H1 (cell line): ENCODE results near the gene HECTD4. TPM values are rescaled to one million over a fixed set of nuclear protein-coding genes. Genes with fewer than 3 reads are reported as not detected.

Source experiments
- CTCF ChIA-PET: fragments of 300-600 bp; sonication (Branson Sonifier 250); formaldehyde crosslinking; loops from one replicate; lab custom pipeline; 2021; ENCODE audit not compliant: partially characterized antibody; lab: Charles Lee
- POLR2A ChIA-PET: fragments of 300-600 bp; sonication (Branson Sonifier 250); formaldehyde crosslinking; loops from one replicate; lab custom pipeline; 2021; ENCODE audit warnings: inconsistent platforms; ENCODE audit not compliant: partially characterized antibody; lab: Charles Lee
- DNase-seq, 2 experiments: peaks; one replicate each; pipeline versions ENCODE4 v3.0.0 to v3.0.0-alpha.2; 2010 to 2022; ENCODE audit warnings: low spot score in 2 of 2, low read depth in 1 of 2, mixed read lengths in 1 of 2
- FAIRE-seq: peaks from 2 replicates; lab custom pipeline; 2011; peaks lifted over from hg19 to GRCh38; lab: Jason Lieb, UNC
- H2AFZ ChIP-seq: 2 replicates; pipeline ENCODE4 v1.8.1; 2012; ENCODE audit warnings: low read length, inconsistent platforms
- H2AK5ac ChIP-seq: 2 replicates; pipeline ENCODE4 v1.6.1; 2013; ENCODE audit warnings: low read depth, low read length
- H2BK120ac ChIP-seq: replicated peaks from 2 replicates; pipeline ENCODE3; 2013; ENCODE audit warnings: low read depth, low read length, inconsistent platforms
- H2BK12ac ChIP-seq: 2 replicates; pipeline ENCODE4 v1.6.1; 2013; ENCODE audit warnings: low read depth, low read length
- H2BK15ac ChIP-seq: 2 replicates; pipeline ENCODE4 v1.6.1; 2013; ENCODE audit warnings: low read length
- H2BK20ac ChIP-seq: 2 replicates; pipeline ENCODE4 v1.6.1; 2013; ENCODE audit warnings: low read length
- H2BK5ac ChIP-seq: 2 replicates; pipeline ENCODE4 v1.6.1; 2013; ENCODE audit warnings: low read depth, low read length
- H3K14ac ChIP-seq: 2 replicates; pipeline ENCODE4 v1.6.1; 2013; ENCODE audit warnings: inconsistent platforms; ENCODE audit not compliant: insufficient read length
- H3K18ac ChIP-seq: 2 replicates; pipeline ENCODE4 v1.6.1; 2013; ENCODE audit warnings: low read length; ENCODE audit errors: extremely low read depth
- H3K23ac ChIP-seq: 2 replicates; pipeline ENCODE4 v1.6.1; 2013; ENCODE audit warnings: inconsistent platforms; ENCODE audit not compliant: insufficient read length
- H3K23me2 ChIP-seq: 2 replicates; pipeline ENCODE4 v1.6.1; 2013; ENCODE audit warnings: low read depth, low read length
- H3K27ac ChIP-seq: 2 replicates; pipeline ENCODE4 v1.6.1; 2011; ENCODE audit warnings: low read depth, low read length, inconsistent platforms
- H3K27me3 ChIP-seq, 4 experiments: replicated peaks in 1 of 4; 1 replicate in 1 of 4; 2 replicates in 3 of 4; pipeline versions ENCODE4 v1.6.1 to v1.8.1; 2011 to 2013; ENCODE audit warnings: low read length in 3 of 4, mild to moderate bottlenecking in 3 of 4, inconsistent platforms in 2 of 4, mixed read lengths in 2 of 4, moderate library complexity in 1 of 4; ENCODE audit not compliant: control insufficient read depth in 3 of 4, insufficient read depth in 3 of 4; ENCODE audit errors: extremely low read depth in 1 of 4
- H3K36me3 ChIP-seq, 4 experiments: 2 replicates each; pipeline versions ENCODE4 v1.6.1 to v1.8.1; 2011 to 2013; ENCODE audit warnings: mild to moderate bottlenecking in 4 of 4, low read length in 3 of 4, moderate library complexity in 2 of 4, control low read depth in 1 of 4, inconsistent platforms in 1 of 4; ENCODE audit not compliant: insufficient read depth in 4 of 4, control insufficient read depth in 2 of 4
- H3K4ac ChIP-seq: replicated peaks from 2 replicates; pipeline ENCODE3; 2013; ENCODE audit warnings: low read length, low read depth, mixed read lengths, inconsistent platforms; ENCODE audit not compliant: insufficient read length
- H3K4me1 ChIP-seq, 4 experiments: replicated peaks in 1 of 4; 1 replicate in 1 of 4; 2 replicates in 3 of 4; pipeline versions ENCODE4 v1.6.1 to v1.8.1; 2011 to 2013; ENCODE audit warnings: low read length in 3 of 4, inconsistent platforms in 2 of 4, mixed read lengths in 1 of 4; ENCODE audit not compliant: insufficient read depth in 4 of 4, control insufficient read depth in 3 of 4
- H3K4me2 ChIP-seq, 2 experiments: 2 replicates each; pipeline versions ENCODE4 v1.6.1 to v1.8.1; 2011 to 2013; ENCODE audit warnings: low read depth in 2 of 2, low read length in 2 of 2, control low read depth in 1 of 2, inconsistent platforms in 1 of 2, mild to moderate bottlenecking in 1 of 2; ENCODE audit not compliant: insufficient read depth in 1 of 2
- H3K4me3 ChIP-seq, 4 experiments: fragments of 200-600, 300-600 bp in 1 of 4; sonication (generic), shearing (Covaris generic), sonication (Bioruptor Twin) in 1 of 4; 2 replicates each; pipeline versions ENCODE4 v1.5.1 to v1.8.1; 2011 to 2016; ENCODE audit warnings: low read length in 4 of 4, low read depth in 3 of 4, control low read depth in 2 of 4, inconsistent platforms in 2 of 4, mild to moderate bottlenecking in 2 of 4, mixed read lengths in 1 of 4, moderate library complexity in 1 of 4; ENCODE audit not compliant: insufficient read depth in 2 of 4; ENCODE audit errors: extremely low read depth in 1 of 4
- H3K56ac ChIP-seq: replicated peaks from 2 replicates; pipeline ENCODE3; 2013; ENCODE audit warnings: low read depth, mild to moderate bottlenecking, mixed read lengths, low read length, inconsistent platforms; ENCODE audit not compliant: insufficient read length
- H3K79me1 ChIP-seq: 2 replicates; pipeline ENCODE4 v1.6.1; 2013; ENCODE audit warnings: low read depth, low read length, control low read depth
- H3K79me2 ChIP-seq, 2 experiments: 2 replicates each; pipeline versions ENCODE4 v1.6.1 to v1.8.1; 2012 to 2013; ENCODE audit warnings: low read length in 2 of 2, mild to moderate bottlenecking in 2 of 2, inconsistent platforms in 1 of 2; ENCODE audit not compliant: insufficient read depth in 2 of 2, control insufficient read depth in 1 of 2
- H3K9ac ChIP-seq, 4 experiments: replicated peaks in 1 of 4; 1 replicate in 1 of 4; 2 replicates in 3 of 4; pipeline versions ENCODE4 v1.6.1 to v1.8.1; 2011 to 2013; ENCODE audit warnings: low read depth in 3 of 4, low read length in 3 of 4, control low read depth in 2 of 4, mild to moderate bottlenecking in 2 of 4, moderate library complexity in 2 of 4, inconsistent platforms in 1 of 4; ENCODE audit errors: extremely low read depth in 1 of 4
- H3K9me3 ChIP-seq, 2 experiments: 2 replicates each; pipeline versions ENCODE4 v1.6.1 to v1.8.1; 2012 to 2013; ENCODE audit warnings: mild to moderate bottlenecking in 2 of 2, moderate library complexity in 2 of 2, control low read depth in 1 of 2, inconsistent platforms in 1 of 2, low read depth in 1 of 2, low read length in 1 of 2, mixed read lengths in 1 of 2; ENCODE audit not compliant: insufficient read depth in 2 of 2
- H4K20me1 ChIP-seq, 2 experiments: replicated peaks in 1 of 2; 2 replicates each; pipeline versions ENCODE3 to v1.8.1; 2011 to 2013; ENCODE audit warnings: inconsistent platforms in 2 of 2, low read length in 2 of 2, mild to moderate bottlenecking in 1 of 2; ENCODE audit not compliant: insufficient read depth in 2 of 2, control insufficient read depth in 1 of 2
- H4K5ac ChIP-seq: 2 replicates; pipeline ENCODE4 v1.6.1; 2013; ENCODE audit warnings: low read length, low read depth, mixed read lengths, inconsistent platforms; ENCODE audit not compliant: insufficient read length
- H4K8ac ChIP-seq: 2 replicates; pipeline ENCODE4 v1.8.0; 2013; ENCODE audit warnings: mild to moderate bottlenecking, moderate library complexity, low read length, inconsistent platforms; ENCODE audit not compliant: insufficient read depth; ENCODE audit errors: extremely low read depth
- H4K91ac ChIP-seq: replicated peaks from 2 replicates; pipeline ENCODE3; 2013; ENCODE audit warnings: low read length, mixed read lengths, inconsistent platforms; ENCODE audit not compliant: insufficient read length
- BRCA1 ChIP-seq: IDR thresholded peaks from 2 replicates; pipeline ENCODE4 v1.6.1; 2012; ENCODE audit warnings: low read depth, low read length, improper control_type of control experiment
- CBX5 ChIP-seq: fragments of 300-800, 300-1000 bp; sonication (generic); IDR thresholded peaks from 2 replicates; pipeline ENCODE4 v1.7.1; 2016; ENCODE audit warnings: antibody characterized with exemption, low read length, low read depth
- CHD2 ChIP-seq: IDR thresholded peaks from 2 replicates; pipeline ENCODE4 v1.6.1; 2012; ENCODE audit warnings: low read length, improper control_type of control experiment
- HDAC2 ChIP-seq, 2 experiments: fragments of 300-600 bp in 1 of 2; sonication (generic) in 1 of 2; IDR thresholded peaks; 2 replicates each; pipeline ENCODE4 v1.6.1; 2011 to 2012; ENCODE audit warnings: low read depth in 2 of 2, low read length in 2 of 2, mild to moderate bottlenecking in 2 of 2, moderate library complexity in 2 of 2, borderline replicate concordance in 1 of 2, inconsistent platforms in 1 of 2
- KDM4A ChIP-seq: IDR thresholded peaks from one replicate; pipeline ENCODE4 v1.7.1; 2012; ENCODE audit warnings: low read depth, mild to moderate bottlenecking, moderate library complexity, low read length, inconsistent platforms; ENCODE audit not compliant: severe bottlenecking
- KDM5A ChIP-seq: fragments of 200-600 bp; IDR thresholded peaks from 2 replicates; pipeline ENCODE4 v1.7.1; 2012; ENCODE audit warnings: mild to moderate bottlenecking, low read length, inconsistent platforms, mixed read lengths
- RBBP5 ChIP-seq: IDR thresholded peaks from 2 replicates; pipeline ENCODE4 v1.7.1; 2012; ENCODE audit warnings: low read depth, mild to moderate bottlenecking, inconsistent platforms, low read length, moderate library complexity, borderline replicate concordance
- SIX5 ChIP-seq: IDR thresholded peaks from 2 replicates; pipeline ENCODE4 v1.6.1; 2011; ENCODE audit warnings: mild to moderate bottlenecking, low read depth, low read length
- TEAD4 ChIP-seq: IDR thresholded peaks from 2 replicates; pipeline ENCODE4 v1.6.1; 2012; ENCODE audit warnings: low read depth, low read length, inconsistent platforms, mixed read lengths
- YY1 ChIP-seq: IDR thresholded peaks from 2 replicates; pipeline ENCODE4 v1.6.1; 2011; ENCODE audit warnings: low read depth, mild to moderate bottlenecking, low read length
- ZNF274 ChIP-seq: IDR thresholded peaks from 2 replicates; pipeline ENCODE4 v1.7.0; 2012; ENCODE audit warnings: low read length, borderline replicate concordance; ENCODE audit errors: extremely low read depth
- WGBS, 2 experiments: shearing (Covaris generic) in 1 of 2; methylation state at CpG; one replicate each; pipeline versions ENCODE4 v1.1.6 to v1.1.7; 2013 to 2015; ENCODE audit warnings: low lambda C conversion rate in 2 of 2, mixed read lengths in 2 of 2, inconsistent platforms in 1 of 2, low coverage in 1 of 2, missing lambda C conversion rate in 1 of 2; ENCODE audit not compliant: insufficient replicate concordance in 2 of 2, insufficient coverage in 1 of 2, insufficient read length in 1 of 2; ENCODE audit errors: extremely low coverage in 1 of 2, missing lambda C conversion rate in 1 of 2; 5-methylcytosine and 5-hydroxymethylcytosine counted together
- polyA plus RNA-seq, 7 experiments: library from polyadenylated mRNA; depleted of rRNA in 3 of 7; stranded (reverse) in 5 of 7; unstranded in 2 of 7; fragments of >200 nt in 5 of 7; fragments of 200-250 nt in 2 of 7; gene quantifications; 1 replicate in 5 of 7; 2 replicates in 1 of 7; 4 replicates in 1 of 7; pipeline versions ENCODE4 v1.2.1 to v1.2.3, GENCODE V29; 2011 to 2013; ENCODE audit warnings: missing spikeins in 2 of 7, mixed read lengths in 2 of 7
- total RNA-seq: library from RNA; stranded (reverse); fragmentation: NEBNext Ultra II Directional; extraction: Animal tissue kit (Norgen Biotek cat#: 25700); gene quantifications from 2 replicates; pipeline ENCODE4 v1.2.1, GENCODE V29; 2021
- TF ChIP-seq, protein P1 (sequence below): IDR thresholded peaks from 2 replicates; pipeline ENCODE4 v1.6.1; 2011; ENCODE audit warnings: low read depth, mild to moderate bottlenecking, low read length; ENCODE audit not compliant: insufficient read depth
- TF ChIP-seq, protein P2 (sequence below): IDR thresholded peaks from 2 replicates; pipeline ENCODE4 v1.6.1; 2012; ENCODE audit warnings: inconsistent platforms

Gene HECTD4
- total and polyA plus RNA-seq, 2 of the 8 experiments (the other 6 are each of a cell fraction or from before 2014, with no cell fraction given) = 6.5 to 33.7 TPM

DNA sequence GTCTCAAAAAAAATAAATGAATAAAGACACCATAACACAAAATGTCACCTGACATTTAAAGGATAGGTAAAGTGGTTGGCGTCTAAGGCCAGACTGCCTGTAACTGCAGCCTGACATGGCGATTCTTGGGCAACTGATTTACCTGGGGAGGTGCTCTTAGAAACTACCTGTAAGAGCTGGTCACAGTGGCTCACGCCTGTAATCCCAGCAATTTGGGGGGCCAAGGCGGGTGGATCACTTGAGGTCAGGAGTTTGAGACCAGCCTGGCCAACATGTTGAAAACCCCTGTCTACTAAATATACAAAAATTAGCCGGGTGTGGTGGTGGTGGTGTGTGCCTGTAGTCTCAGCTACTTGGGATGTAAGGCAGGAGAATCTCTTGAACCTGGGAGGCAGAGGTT lies 18.8 kb upstream of the HECTD4 start:
- H3K14ac ChIP-seq = no peak overlapping the region
- H3K36me3 ChIP-seq = peaks cover 13 to 26% (median 19%) of the 10 kb centered on the region in 4 experiments
- no peak overlapping the region for H2BK120ac ChIP-seq
- no peak overlapping the region for H2BK12ac ChIP-seq
- 89% methylated on average over 5 of the region's 5 CpGs; no CpG with 5 or more reads in 1 of the 2 experiments for WGBS, 2 experiments
- H3K56ac ChIP-seq = no peak overlapping the region
- no peak for DNase-seq
- H3K9ac ChIP-seq = no peak overlapping the region
- POLR2A ChIA-PET = interaction anchor here (0.6 to 1.9 kb wide), 5 partner anchors 10 to 299 kb away, joined by 3 to 10 read pairs (median 4); no protein-coding TSS in a partner anchor
- H2BK20ac ChIP-seq = no peak overlapping the region
- no peaks in the 10 kb centered on the region for H3K79me1 ChIP-seq
- FAIRE-seq = no peak
- H4K5ac ChIP-seq = no peak overlapping the region
- H2AFZ ChIP-seq = no peak overlapping the region
- H3K79me2 ChIP-seq = no peaks in the 10 kb centered on the region
- H3K4me2 ChIP-seq = no peak overlapping the region
- no peaks in the 10 kb centered on the region for H3K27me3 ChIP-seq
- H3K27ac ChIP-seq = no peak overlapping the region
- no peak overlapping the region for H2BK15ac ChIP-seq
- H4K20me1 ChIP-seq = peaks cover 2% of the 10 kb centered on the region in 2 experiments
- no peaks in the 10 kb centered on the region for H3K23me2 ChIP-seq
- no peak overlapping the region for H4K8ac ChIP-seq
- no peak overlapping the region for H2BK5ac ChIP-seq
- H3K18ac ChIP-seq = no peak overlapping the region
- no peak overlapping the region for H3K23ac ChIP-seq
- H3K9me3 ChIP-seq = no peaks in the 10 kb centered on the region
- H3K4me1 ChIP-seq = no peaks in the 10 kb centered on the region
- H3K4me3 ChIP-seq = no peak overlapping the region
- CTCF ChIA-PET = interaction anchor here (0.9 to 1.7 kb wide), 4 partner anchors 10 to 203 kb away, joined by 3 to 9 read pairs (median 6); no protein-coding TSS in a partner anchor
- no peak overlapping the region for H2AK5ac ChIP-seq
- H4K91ac ChIP-seq = no peak overlapping the region
- H3K4ac ChIP-seq = no peak overlapping the region
- TF ChIP-seq RBBP5 = no peak
- TF ChIP-seq, protein P1, sequence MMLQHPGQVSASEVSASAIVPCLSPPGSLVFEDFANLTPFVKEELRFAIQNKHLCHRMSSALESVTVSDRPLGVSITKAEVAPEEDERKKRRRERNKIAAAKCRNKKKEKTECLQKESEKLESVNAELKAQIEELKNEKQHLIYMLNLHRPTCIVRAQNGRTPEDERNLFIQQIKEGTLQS = no peak
- TF ChIP-seq SIX5 = no peak
- no peak for TF ChIP-seq CHD2
- no peak for TF ChIP-seq CBX5
- no peak for TF ChIP-seq ZNF274
- TF ChIP-seq BRCA1 = no peak
- no peak for TF ChIP-seq YY1
- no peak for TF ChIP-seq KDM5A
- TF ChIP-seq HDAC2 (IDR thresholded peaks at IDR 0.05; ENCODE audit: borderline replicate concordance in 1 of 2, low read depth in 2 of 2, low read length in 2 of 2) = no peak
- TF ChIP-seq TEAD4 = no peak
- TF ChIP-seq, protein P2, sequence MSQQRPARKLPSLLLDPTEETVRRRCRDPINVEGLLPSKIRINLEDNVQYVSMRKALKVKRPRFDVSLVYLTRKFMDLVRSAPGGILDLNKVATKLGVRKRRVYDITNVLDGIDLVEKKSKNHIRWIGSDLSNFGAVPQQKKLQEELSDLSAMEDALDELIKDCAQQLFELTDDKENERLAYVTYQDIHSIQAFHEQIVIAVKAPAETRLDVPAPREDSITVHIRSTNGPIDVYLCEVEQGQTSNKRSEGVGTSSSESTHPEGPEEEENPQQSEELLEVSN = no peak
- no peak for TF ChIP-seq KDM4A
